Central memory CD4-positive, alpha-beta T cell (primary cell): Measurements from ENCODE around the gene ZNF345.

Source experiments
- DNase-seq: peaks from one replicate; pipeline ENCODE4 v3.0.0; 2022

ZNF345 gene

GRCh38 chr19:36918090-36918489 lies 67.4 kb downstream of the ZNF345 start:
- DNase-seq = no peak
